GM18499 (cell line): ENCODE data around the gene TMEM131.
"Not testable (repeated sequence)": the region's sequence is repeated elsewhere in the genome, so short reads cannot be mapped to it uniquely, and the experiment has no call there.

Source experiments
- ATAC-seq: cut with Tn5 transposase; IDR thresholded peaks from one replicate; pipeline ENCODE4 v1.9.1; 2021; ENCODE audit warnings: moderate number of reproducible peaks; ENCODE audit not compliant: insufficient read depth, unreplicated experiment

TMEM131 gene

GRCh38 chr2:97924194-97924593, 71.6 kb downstream of the TMEM131 start:
- ATAC-seq = no peak

DNA sequence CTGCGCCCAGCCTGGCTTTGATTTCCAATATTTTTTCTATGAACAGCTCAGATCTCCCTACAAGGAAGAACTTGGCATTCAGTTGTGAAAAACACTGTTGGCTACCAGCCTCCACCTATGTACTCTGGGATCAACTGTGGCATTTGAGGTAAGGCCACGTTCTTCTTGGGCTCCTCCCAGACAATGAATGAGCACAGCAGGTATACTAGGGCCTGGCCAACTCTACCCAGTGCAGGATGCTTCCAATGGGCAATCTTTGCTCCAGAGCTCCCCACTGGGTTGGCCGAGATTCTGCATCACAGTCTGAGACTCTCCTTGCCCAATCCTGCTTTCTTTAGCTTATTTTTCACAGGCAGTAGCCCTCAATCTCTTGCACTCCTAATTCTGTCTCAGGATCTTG, 75.9 kb downstream of the TMEM131 start:
- ATAC-seq = no peak

GRCh38 chr2:97918818-97919217, 76.9 kb downstream of the TMEM131 start:
- ATAC-seq = no peak

- ATAC-seq = not testable (repeated sequence)
Observed at GRCh38 chr2:97917668-97918067, 78.1 kb downstream of the TMEM131 start.

DNA sequence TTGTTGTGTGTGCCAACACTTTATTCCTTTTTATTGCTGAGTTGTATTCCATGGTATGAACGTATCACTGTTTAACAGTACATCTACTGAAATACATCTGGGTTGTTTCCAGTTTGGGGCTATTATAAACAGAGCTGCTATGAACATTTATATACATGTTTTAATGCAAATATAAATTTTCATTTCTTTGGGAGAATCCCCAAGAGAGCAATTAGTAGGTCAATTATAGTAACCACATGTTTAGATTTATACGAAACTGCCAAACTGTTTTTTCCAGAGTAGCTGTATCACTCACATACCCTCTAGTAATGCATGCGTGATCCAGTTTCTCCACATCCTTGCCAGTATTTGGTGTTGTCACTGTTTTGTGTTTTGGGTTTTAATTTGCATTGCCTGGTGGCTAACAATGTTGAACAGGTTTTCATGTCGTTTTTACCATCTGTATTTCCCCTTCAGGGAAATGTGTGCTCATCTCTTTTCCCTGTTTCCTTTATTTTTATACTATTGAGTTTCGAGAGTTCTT, 81.0 kb downstream of the TMEM131 start:
- no peak for ATAC-seq

DNA sequence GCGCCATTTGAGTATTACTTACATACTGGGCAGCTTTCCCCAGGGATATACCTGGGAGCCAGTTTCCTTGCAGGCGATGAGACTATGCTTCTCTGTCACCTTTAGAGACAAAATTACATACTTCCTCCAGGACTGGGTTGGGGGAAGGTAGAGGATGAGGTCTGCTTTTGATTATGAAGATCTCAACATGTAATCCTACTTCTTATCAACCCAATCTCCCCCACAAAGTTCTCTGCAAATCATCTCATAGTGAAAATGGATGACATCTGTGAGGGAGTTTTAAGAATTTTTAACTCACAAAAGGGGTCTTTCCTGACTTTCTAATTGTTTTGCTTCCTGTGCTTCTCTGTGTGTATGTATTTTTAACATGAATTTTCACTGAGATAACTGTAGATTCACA, 81.9 kb downstream of the TMEM131 start:
- no peak for ATAC-seq

- ATAC-seq = no peak
Observed at GRCh38 chr2:97911922-97912575, 83.7 kb downstream of the TMEM131 start.

GRCh38 chr2:97911206-97911921, 84.4 kb downstream of the TMEM131 start:
- ATAC-seq = no peak

DNA sequence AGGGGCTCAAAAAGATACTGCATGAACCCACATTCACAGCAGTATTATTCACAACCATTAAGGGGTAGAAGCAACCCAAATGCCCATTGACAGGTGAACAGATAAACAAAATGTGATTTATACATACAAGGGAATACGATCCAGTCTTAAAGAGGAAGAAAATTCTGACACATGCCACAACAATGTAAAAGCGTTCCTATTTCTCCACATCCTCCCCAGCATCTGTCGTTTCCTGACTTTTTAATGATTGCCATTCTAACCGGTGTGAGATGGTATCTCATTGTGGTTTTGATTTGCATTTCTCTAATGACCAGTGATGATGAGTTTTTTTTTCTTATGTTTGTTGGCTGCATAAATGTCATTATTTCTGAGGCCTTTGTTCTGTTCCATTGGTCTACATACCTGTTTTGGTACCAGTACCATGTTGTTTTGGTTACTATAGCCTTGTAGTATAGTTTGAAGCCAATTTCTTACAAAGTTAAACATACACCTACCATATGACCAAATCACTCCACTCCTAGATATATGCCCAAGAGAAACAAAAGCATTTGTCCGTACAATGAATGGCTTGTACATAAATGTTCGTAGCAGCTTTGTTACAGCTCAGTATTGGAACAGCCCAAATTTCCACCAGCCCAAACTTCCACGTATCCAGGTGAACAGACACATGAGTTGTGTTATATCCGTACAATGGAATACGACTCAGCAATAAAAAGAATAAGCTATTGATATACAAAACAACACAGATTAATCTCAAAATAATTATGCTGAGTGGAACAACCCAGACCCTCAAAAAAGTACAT, 85.1 kb downstream of the TMEM131 start:
- ATAC-seq = no peak

DNA sequence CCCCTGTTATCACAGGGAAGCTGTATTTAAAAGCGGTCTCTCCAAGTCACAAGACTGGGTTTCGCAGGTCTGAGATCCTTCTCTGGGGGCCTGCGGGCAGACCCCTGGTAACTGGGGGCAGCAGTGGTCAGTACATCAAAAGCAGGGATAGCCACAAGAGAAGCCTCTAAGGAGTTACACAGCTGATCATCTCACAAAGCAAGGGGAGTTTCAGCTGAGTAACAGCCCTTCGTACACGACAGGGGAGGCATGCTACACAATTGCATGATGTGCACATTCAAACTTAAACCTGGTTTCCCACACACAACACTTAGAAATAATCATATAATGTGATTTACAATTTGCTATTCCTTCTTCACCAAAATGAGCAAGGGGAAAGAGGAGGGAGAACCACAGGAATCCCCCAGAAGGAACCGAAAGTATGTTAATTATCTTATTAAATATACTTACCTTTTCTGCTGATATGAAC, 87.5 kb downstream of the TMEM131 start:
- no peak for ATAC-seq

- no peak for ATAC-seq
Observed at GRCh38 chr2:97907369-97908100, 88.2 kb downstream of the TMEM131 start.

DNA sequence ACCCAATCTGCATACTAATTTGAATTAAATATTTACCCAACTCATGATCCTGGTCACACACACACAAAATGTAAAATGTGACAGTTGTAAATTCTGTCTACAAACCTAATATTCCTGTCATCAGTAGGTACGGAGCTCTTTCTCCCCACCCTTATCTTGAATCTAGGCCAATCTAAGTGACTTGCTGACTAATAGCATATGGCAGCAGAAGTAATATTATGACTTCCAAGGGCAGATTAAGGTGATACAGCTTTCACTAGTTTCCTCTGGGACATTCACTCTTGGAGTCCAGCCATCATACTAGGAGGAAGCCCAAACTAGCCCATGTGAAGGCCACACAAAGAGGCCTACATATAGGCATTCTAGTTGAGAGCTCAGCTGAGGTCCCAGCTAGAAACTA, 89.4 kb downstream of the TMEM131 start:
- ATAC-seq = no peak

DNA sequence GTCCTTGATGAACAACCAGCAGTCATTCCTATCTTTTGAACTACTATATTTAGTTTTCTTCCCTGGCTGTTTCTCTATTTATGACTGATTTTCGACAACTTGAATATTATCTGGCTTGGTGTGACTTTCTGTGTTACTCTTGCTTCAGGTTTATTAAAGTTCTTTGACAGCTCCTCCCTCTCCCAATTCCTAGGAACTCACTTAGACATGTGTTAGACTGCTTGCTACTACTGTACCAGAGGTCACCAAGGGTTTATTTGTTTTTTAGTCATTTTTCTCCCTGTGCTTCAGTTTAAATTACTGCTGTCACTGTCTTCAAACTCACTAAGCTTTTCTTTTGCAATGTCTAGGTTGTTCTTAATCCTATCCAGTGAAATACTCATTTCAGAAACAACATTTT, 90.5 kb downstream of the TMEM131 start:
- ATAC-seq = no peak

GRCh38 chr2:97901862-97902261, 93.9 kb downstream of the TMEM131 start:
- ATAC-seq = no peak

DNA sequence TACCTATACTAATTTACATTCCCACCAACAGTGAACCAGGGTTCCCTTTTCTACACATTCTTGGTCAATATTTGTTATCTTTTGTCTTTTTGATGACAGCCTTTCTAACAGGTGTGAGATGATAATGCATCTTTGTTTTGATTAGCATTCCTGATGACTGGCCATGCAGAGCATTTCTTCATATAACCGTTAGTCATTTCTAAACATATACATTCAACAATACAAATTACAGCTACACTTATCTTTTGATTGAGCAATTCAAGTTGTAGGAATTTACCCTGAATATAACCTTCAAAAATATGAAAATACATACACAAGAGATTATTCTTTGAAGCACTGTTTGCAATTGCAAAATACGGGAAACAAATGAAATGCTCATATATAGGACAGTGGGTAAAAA, 94.9 kb downstream of the TMEM131 start:
- no peak for ATAC-seq

GRCh38 chr2:97893042-97893441, 102.7 kb downstream of the TMEM131 start:
- not testable (repeated sequence) for ATAC-seq

DNA sequence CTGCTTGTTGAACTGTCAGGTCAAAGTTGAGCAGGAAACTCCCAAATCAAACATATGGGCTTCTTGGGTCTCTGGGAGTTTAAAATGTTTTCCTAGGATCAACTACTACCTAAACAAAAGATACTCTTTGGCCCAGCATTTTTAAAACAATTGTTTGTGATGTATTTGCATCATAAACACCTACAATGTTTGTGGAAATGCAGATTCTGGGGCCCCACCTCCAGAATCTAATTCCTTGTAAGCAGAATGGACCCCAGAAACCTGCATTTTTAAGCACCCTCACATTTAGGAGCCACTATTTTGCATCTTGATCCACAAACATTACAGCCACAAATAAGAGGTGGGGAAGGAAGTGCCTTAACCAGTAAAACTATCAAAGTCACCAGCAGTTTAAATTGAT, 104.1 kb downstream of the TMEM131 start:
- no peak for ATAC-seq

- no peak for ATAC-seq
Observed at GRCh38 chr2:97889156-97889555, 106.6 kb downstream of the TMEM131 start.

DNA sequence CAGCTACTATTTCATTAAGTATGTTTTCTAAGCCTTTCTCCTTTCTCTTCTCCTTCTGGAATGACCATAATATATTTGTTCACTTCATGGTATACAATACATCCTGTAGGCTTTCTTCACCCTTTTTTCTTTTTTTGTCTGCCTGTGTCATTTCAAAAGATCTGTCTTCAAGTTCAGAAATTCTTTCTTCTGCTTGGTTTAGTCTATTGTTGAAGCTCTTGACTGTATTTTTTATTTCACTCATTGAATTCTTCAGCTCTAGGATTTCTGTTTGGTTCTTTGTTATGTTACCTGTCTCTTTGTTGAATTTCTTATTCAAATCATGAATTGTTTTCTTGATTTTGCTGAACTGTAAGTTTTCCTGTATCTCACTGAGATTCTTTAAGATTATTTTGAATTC, 109.9 kb downstream of the TMEM131 start:
- ATAC-seq = no peak

DNA sequence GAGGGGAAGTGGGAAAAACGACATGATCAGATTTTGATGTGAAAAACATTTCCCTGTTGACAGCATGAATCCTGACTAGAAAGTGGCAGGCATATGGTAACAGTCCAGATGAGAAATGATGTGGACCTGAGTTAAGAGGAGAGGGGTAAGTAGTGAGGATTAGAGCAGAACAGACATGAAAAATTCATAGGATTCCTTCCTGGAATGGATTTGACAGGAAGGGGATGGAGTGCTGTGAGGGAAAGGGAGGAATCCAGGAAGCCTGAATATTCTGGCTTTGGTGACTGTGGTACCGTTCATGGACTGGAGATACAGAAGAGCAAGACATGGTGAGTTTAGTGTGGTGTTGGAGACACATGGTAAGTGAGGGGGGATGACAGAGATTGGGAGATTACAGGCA, 115.4 kb downstream of the TMEM131 start:
- ATAC-seq = no peak
